GM12878 (cell line): ENCODE data around the gene PLK5. TPM values are rescaled to one million over a fixed set of nuclear protein-coding genes. Genes with fewer than 3 reads are reported as not detected.

Experiments
- ATAC-seq: fragments of 200-7000 bp; cut with Tn5 transposase; 3 replicates; pipeline ENCODE4 v1.9.1; 2020; ENCODE audit warnings: mild to moderate bottlenecking, moderate library complexity
- BruUV-seq: library from RNA; stranded (reverse); fragments of 400-500 nt; replicated peaks from 2 replicates; lab custom pipeline; 2021; lab: Mats Ljungman, UMichigan
- CTCF ChIA-PET: fragments of 300-600 bp; sonication (Branson Sonifier 250); formaldehyde crosslinking; extraction: SDS; loops from one replicate; lab custom pipeline; 2021; ENCODE audit warnings: inconsistent platforms; lab: Yijun Ruan, JAX
- POLR2A ChIA-PET: fragments of 350-600 bp; formaldehyde crosslinking; extraction: SDS; loops from one replicate; lab custom pipeline; 2021; ENCODE audit warnings: inconsistent platforms; lab: Charles Lee
- RAD21 ChIA-PET: fragments of 300-600 bp; sonication (Branson Sonifier 250); formaldehyde crosslinking; loops from one replicate; lab custom pipeline; 2023; ENCODE audit warnings: antibody characterized with exemption; ENCODE audit not compliant: unreplicated experiment; lab: Charles Lee
- SMC1A ChIA-PET: fragments of 300-600 bp; sonication (Branson Sonifier 250); formaldehyde crosslinking; loops from one replicate; lab custom pipeline; 2023; ENCODE audit not compliant: unreplicated experiment, uncharacterized antibody; lab: Charles Lee
- DNase-seq: peaks from one replicate; pipeline ENCODE4 v3.0.0-alpha.2; 2011; ENCODE audit warnings: low read depth, low spot score
- FAIRE-seq: peaks from 3 replicates; lab custom pipeline; 2011; peaks lifted over from hg19 to GRCh38; lab: Jason Lieb, UNC
- H2AFZ ChIP-seq: 2 replicates; pipeline ENCODE4 v1.6.0; 2011; ENCODE audit warnings: low read depth, low read length, control low read depth; ENCODE audit not compliant: control insufficient read depth
- H3K27ac ChIP-seq: 2 replicates; pipeline ENCODE4 v1.5.1; 2011; ENCODE audit warnings: control low read depth; ENCODE audit not compliant: control insufficient read depth, insufficient read depth
- H3K27me3 ChIP-seq, 2 experiments: replicated peaks in 1 of 2; 2 replicates each; pipeline versions ENCODE4 v1.6.0 to v1.6.1; 2011; ENCODE audit warnings: low read length in 1 of 2; ENCODE audit not compliant: control insufficient read depth in 2 of 2, insufficient read depth in 2 of 2
- H3K36me3 ChIP-seq, 2 experiments: 2 replicates each; pipeline ENCODE4 v1.5.1; 2011; ENCODE audit warnings: low read length in 1 of 2; ENCODE audit not compliant: control insufficient read depth in 2 of 2, insufficient read depth in 2 of 2
- H3K4me1 ChIP-seq: 2 replicates; pipeline ENCODE4 v1.6.1; 2011; ENCODE audit warnings: mild to moderate bottlenecking, low read length, moderate library complexity, mixed read lengths; ENCODE audit not compliant: control insufficient read depth, insufficient read depth
- H3K4me2 ChIP-seq: 2 replicates; pipeline ENCODE4 v1.6.0; 2011; ENCODE audit warnings: control low read depth; ENCODE audit not compliant: control insufficient read depth, insufficient read depth
- H3K4me3 ChIP-seq: fragments of 200-600 bp; sonication (generic); 2 replicates; pipeline ENCODE4 v1.5.1; 2016
- H3K79me2 ChIP-seq: 2 replicates; pipeline ENCODE4 v1.6.0; 2011; ENCODE audit warnings: low read length; ENCODE audit not compliant: control insufficient read depth, insufficient read depth
- H3K9ac ChIP-seq: 2 replicates; pipeline ENCODE4 v1.8.0; 2011; ENCODE audit warnings: low read length, control low read depth, mixed read lengths; ENCODE audit not compliant: control insufficient read depth, insufficient read depth
- H3K9me3 ChIP-seq: replicated peaks from 3 replicates; pipeline ENCODE4 v1.5.1; 2011; ENCODE audit warnings: mild to moderate bottlenecking, low read length; ENCODE audit not compliant: control insufficient read depth, insufficient read depth
- H4K20me1 ChIP-seq: 2 replicates; pipeline ENCODE4 v1.6.0; 2011; ENCODE audit not compliant: control insufficient read depth, insufficient read depth
- BACH1 ChIP-seq: fragments of 450-650 bp; IDR thresholded peaks from 2 replicates; pipeline ENCODE4 v1.6.1; 2017; ENCODE audit warnings: mild to moderate bottlenecking, borderline replicate concordance
- BCLAF1 ChIP-seq: fragments of 450-650 bp; IDR thresholded peaks from 2 replicates; pipeline ENCODE4 v1.6.1; 2017; ENCODE audit warnings: antibody characterized with exemption, mild to moderate bottlenecking, moderate library complexity
- EGR1 ChIP-seq, 2 experiments: IDR thresholded peaks; 1 replicate in 1 of 2; 2 replicates in 1 of 2; pipeline ENCODE4 v1.6.1; 2011 to 2012; ENCODE audit warnings: low read depth in 2 of 2, low read length in 2 of 2, borderline replicate concordance in 1 of 2, mild to moderate bottlenecking in 1 of 2, moderate library complexity in 1 of 2
- EP300 ChIP-seq, 2 experiments: fragments of 150-350 bp in 1 of 2; IDR thresholded peaks; 2 replicates each; pipeline ENCODE4 v1.6.1; 2011 to 2012; ENCODE audit warnings: low read depth in 2 of 2, low read length in 2 of 2, borderline replicate concordance in 1 of 2, improper control_type of control experiment in 1 of 2, inconsistent platforms in 1 of 2; ENCODE audit not compliant: control insufficient read depth in 1 of 2
- ETV6 ChIP-seq, 2 experiments: fragments of 450-650 bp in 1 of 2; IDR thresholded peaks in 1 of 2; conservative IDR thresholded peaks in 1 of 2; 2 replicates each; pipeline ENCODE4 v1.6.1; 2014; ENCODE audit warnings: antibody characterized with exemption in 1 of 2, borderline replicate concordance in 1 of 2, low read depth in 1 of 2, mild to moderate bottlenecking in 1 of 2, moderate library complexity in 1 of 2
- FOXM1 ChIP-seq: IDR thresholded peaks from 2 replicates; pipeline ENCODE4 v1.6.1; 2012; ENCODE audit warnings: low read depth, mild to moderate bottlenecking, inconsistent platforms, low read length, moderate library complexity
- GATAD2B ChIP-seq: fragments of 450-650 bp; conservative IDR thresholded peaks from 2 replicates; pipeline ENCODE4 v1.6.1; 2017; ENCODE audit warnings: low read depth, mild to moderate bottlenecking, moderate library complexity
- HDAC2 ChIP-seq: fragments of 200-600 bp; sonication (generic); IDR thresholded peaks from 2 replicates; pipeline ENCODE4 v1.6.1; 2017
- IKZF1 ChIP-seq: fragments of 450-650 bp; conservative IDR thresholded peaks from 2 replicates; pipeline ENCODE4 v1.6.1; 2017; ENCODE audit warnings: antibody characterized with exemption, mild to moderate bottlenecking
- JUND ChIP-seq: IDR thresholded peaks from 2 replicates; pipeline ENCODE4 v1.6.1; 2012; ENCODE audit warnings: low read depth, mild to moderate bottlenecking, low read length, improper control_type of control experiment, moderate library complexity
- NFXL1 ChIP-seq: fragments of 450-650 bp; IDR thresholded peaks from 2 replicates; pipeline ENCODE4 v1.6.1; 2017; ENCODE audit warnings: antibody characterized with exemption, mild to moderate bottlenecking, borderline replicate concordance
- NKRF ChIP-seq: fragments of 450-650 bp; conservative IDR thresholded peaks from 2 replicates; pipeline ENCODE4 v1.6.1; 2017; ENCODE audit warnings: mild to moderate bottlenecking, moderate library complexity
- PAX8 ChIP-seq: fragments of 450-650 bp; IDR thresholded peaks from 2 replicates; pipeline ENCODE4 v1.6.1; 2017; ENCODE audit warnings: mild to moderate bottlenecking, moderate library complexity
- POLR2A ChIP-seq: IDR thresholded peaks from 2 replicates; pipeline ENCODE4 v1.6.1; 2011; ENCODE audit warnings: low read depth, mild to moderate bottlenecking, low read length
- POLR2AphosphoS5 ChIP-seq: IDR thresholded peaks from 2 replicates; pipeline ENCODE4 v1.6.1; 2011; ENCODE audit warnings: mild to moderate bottlenecking, low read length, inconsistent platforms
- SMARCA5 ChIP-seq: fragments of 450-650 bp; IDR thresholded peaks from 2 replicates; pipeline ENCODE4 v1.6.1; 2017; ENCODE audit warnings: mild to moderate bottlenecking
- USF2 ChIP-seq: IDR thresholded peaks from 2 replicates; pipeline ENCODE4 v1.6.1; 2011; ENCODE audit warnings: low read depth, low read length, improper control_type of control experiment, borderline replicate concordance
- ZBED1 ChIP-seq: IDR thresholded peaks from 2 replicates; pipeline ENCODE4 v1.6.1; 2016; ENCODE audit warnings: borderline replicate concordance
- WGBS: methylation state at CpG from one replicate; pipeline ENCODE4 v1.1.6; 2016; ENCODE audit warnings: low lambda C conversion rate; ENCODE audit not compliant: insufficient replicate concordance, insufficient coverage; ENCODE audit errors: missing lambda C conversion rate; 5-methylcytosine and 5-hydroxymethylcytosine counted together
- in situ Hi-C: fragments of 300-500 bp; cut with MboI; formaldehyde crosslinking; loops from 9 replicates; pipeline ENCODE4 v1.14.3; 2018; ENCODE audit warnings: mixed read lengths
- intact Hi-C: fragments of 100-400 bp; cut with micrococcal nuclease; formaldehyde crosslinking; loops from one replicate; pipeline ENCODE4 v1.14.2; 2022; ENCODE audit not compliant: unreplicated experiment
- polyA plus RNA-seq, 11 experiments: library from polyadenylated mRNA; depleted of rRNA in 4 of 11; unstranded in 6 of 11; stranded (reverse) in 5 of 11; fragments of >200 nt; fragmentation: Nextera tagmentation in 4 of 11; fragmentation: Illumina TruSeq in 1 of 11; extraction: Ambion mirVana in 4 of 11; extraction: Trizol in 1 of 11; gene quantifications; 1 replicate in 1 of 11; 2 replicates in 10 of 11; pipeline versions ENCODE4 v1.2.1 to v1.2.3, GENCODE V29; 2011 to 2016; ENCODE audit warnings: inconsistent platforms in 2 of 11, missing spikeins in 2 of 11, low read depth in 1 of 11
- total RNA-seq, 4 experiments: library from RNA; depleted of rRNA in 3 of 4; stranded (reverse); fragments of >200 nt in 3 of 4; fragmentation: Illumina TruSeq in 1 of 4; extraction: Trizol in 1 of 4; gene quantifications; 2 replicates each; pipeline versions ENCODE4 v1.2.1 to v1.2.3, GENCODE V29; 2013 to 2021

PLK5 gene
- total and polyA plus RNA-seq, 10 of the 15 experiments (the other 5 are each of a cell fraction or from before 2014, with no cell fraction given): 0.13 TPM; not detected in 9

- ATAC-seq: no peak
- Histone ChIP-seq H3K27me3 (no peaks in the 10 kb centered on the region; a peak in 1 of 4 replicates), H4K20me1 (no peaks in the 10 kb centered on the region), H3K36me3 (no peaks in the 10 kb centered on the region), H3K79me2 (no peaks in the 10 kb centered on the region), H3K4me2 (peak within 1 kb of the TSS; percentile 87), H3K9me3 (no peaks in the 10 kb centered on the region), H3K9ac (peak within 1 kb of the TSS; percentile 52; the same call in 1 of the 2 replicates), H3K4me1 (no peaks in the 10 kb centered on the region; the same call in 1 of the 2 replicates), H2AFZ (peak within 1 kb of the TSS; percentile 89), H3K27ac (no peak within 1 kb of the TSS), H3K4me3 (peak within 1 kb of the TSS; percentile 65; the same call in 1 of the 2 replicates)
- SMC1A ChIA-PET: interaction anchor here (0.6 kb wide), 1 partner anchor 11 kb away, joined by 3 read pairs; no protein-coding TSS in a partner anchor
- no peak for DNase-seq
- intact Hi-C loops (no loop called here), in situ Hi-C loops (no loop called here)
- RAD21 ChIA-PET: interaction anchor here (0.9 kb wide), 1 partner anchor 158 kb away, joined by 3 read pairs; no protein-coding TSS in a partner anchor
- no TSS peak for BruUV-seq
- POLR2A ChIA-PET: interaction anchor here (0.6 to 1.3 kb wide), 3 partner anchors 14 to 102 kb away, joined by 3 to 5 read pairs (median 3); partner anchors contain the start of gene MBD3
- CTCF ChIA-PET: interaction anchor here (1.0 kb wide), 1 partner anchor 55 kb away, joined by 3 read pairs; no protein-coding TSS in a partner anchor
- no peak for FAIRE-seq
- WGBS: 27% methylated on average over 50 of the region's 73 CpGs
- TF ChIP-seq BACH1 (peak; percentile 53; the same call in 1 of the 2 replicates), JUND (no peak), HDAC2 (no peak), BCLAF1 (no peak), ETV6 (conservative IDR thresholded peaks at IDR 0.05 in 1 of 2, IDR thresholded peaks at IDR 0.05 in 1 of 2; ENCODE audit: borderline replicate concordance in 1 of 2, low read depth in 1 of 2) (no peak), USF2 (no peak), SMARCA5 (0 out of 2 replicates have a peak, but pooled peaks have one; percentile 42), ZBED1 (no peak), FOXM1 (no peak), PAX8 (no peak), NKRF (peak; percentile 53; the same call in 1 of the 2 replicates), GATAD2B (peak; percentile 89), EP300 (IDR thresholded peaks at IDR 0.05; ENCODE audit: borderline replicate concordance in 1 of 2, control insufficient read depth in 1 of 2, low read depth in 2 of 2, low read length in 2 of 2) (no peak), POLR2AphosphoS5 (no peak), IKZF1 (peak; percentile 62), EGR1 (IDR thresholded peaks at IDR 0.05; ENCODE audit: borderline replicate concordance in 1 of 2, low read depth in 2 of 2, low read length in 2 of 2) (peak in 1 of 2 experiments; percentile 58; a peak in 1 of 3 replicates), NFXL1 (no peak), POLR2A (peak; percentile 51; the same call in 1 of the 2 replicates)
Observed at GRCh38 chr19:1491114-1491848, 32.6 kb upstream of the PLK5 start, which contains the start of gene REEP6. Gene REEP6 (plus strand): TSS chr19:1491181. CDS start chr19:1491270, 89 bp downstream.
